Measurements from ENCODE around the gene SRRM3.

- TF ChIP-seq CTCF (IDR thresholded peaks at IDR 0.05; ENCODE audit: low read length) (no peak), EZH2 (IDR thresholded peaks at IDR 0.05; ENCODE audit: borderline replicate concordance, low read length) (no peak)
Observed at GRCh38 chr7:76238326-76238725, 36.6 kb downstream of the SRRM3 start.

Measured in OCI-LY1 (cell line).